T-helper 2 cell treated with Interferon-gamma antibody and Interleukin-4, amounts not matched to agents 100 ng/mL and 5 ng/mL, for 36 hours (primary cell): ENCODE data around the gene LCE5A. TPM values are rescaled to one million over a fixed set of nuclear protein-coding genes. Genes with fewer than 3 reads are reported as not detected.
"Not testable (repeated sequence)": the region's sequence is repeated elsewhere in the genome, so short reads cannot be mapped to it uniquely, and the experiment has no call there.

Experiments
- intact Hi-C: fragments of 100-400 bp; cut with micrococcal nuclease; formaldehyde crosslinking; loops from one replicate; pipeline ENCODE4 v1.15.1; 2023
- total RNA-seq: library from RNA; stranded (reverse); gene quantifications from 2 replicates; pipeline ENCODE4 v1.2.3, GENCODE V29; 2022

LCE5A gene
- total RNA-seq, 1 donor from 2014 or later, result not detected

GRCh38 chr1:152515434-152515783 lies 4.8 kb downstream of the LCE5A start:
- intact Hi-C loops, result no loop called here

DNA sequence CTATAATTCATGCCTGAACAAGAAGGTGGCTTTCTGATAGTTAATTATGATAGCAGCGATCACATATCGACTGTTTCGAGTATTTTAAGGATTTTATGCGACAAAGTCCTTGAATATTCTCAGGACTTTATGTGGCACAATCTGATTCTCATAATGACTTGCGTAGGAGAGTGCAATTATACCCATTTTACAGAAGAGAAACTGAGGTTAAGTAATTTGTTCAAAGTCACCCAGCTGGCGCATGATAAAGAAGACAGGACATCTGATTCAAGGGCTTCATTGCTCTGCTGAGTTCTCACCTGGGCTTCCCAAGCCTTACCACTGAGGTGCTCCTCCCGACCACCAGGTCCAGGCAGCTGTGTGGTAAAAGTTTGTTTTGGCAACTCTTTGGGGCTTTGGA lies 5.5 kb downstream of the LCE5A start:
- intact Hi-C loops, result no loop called here

DNA sequence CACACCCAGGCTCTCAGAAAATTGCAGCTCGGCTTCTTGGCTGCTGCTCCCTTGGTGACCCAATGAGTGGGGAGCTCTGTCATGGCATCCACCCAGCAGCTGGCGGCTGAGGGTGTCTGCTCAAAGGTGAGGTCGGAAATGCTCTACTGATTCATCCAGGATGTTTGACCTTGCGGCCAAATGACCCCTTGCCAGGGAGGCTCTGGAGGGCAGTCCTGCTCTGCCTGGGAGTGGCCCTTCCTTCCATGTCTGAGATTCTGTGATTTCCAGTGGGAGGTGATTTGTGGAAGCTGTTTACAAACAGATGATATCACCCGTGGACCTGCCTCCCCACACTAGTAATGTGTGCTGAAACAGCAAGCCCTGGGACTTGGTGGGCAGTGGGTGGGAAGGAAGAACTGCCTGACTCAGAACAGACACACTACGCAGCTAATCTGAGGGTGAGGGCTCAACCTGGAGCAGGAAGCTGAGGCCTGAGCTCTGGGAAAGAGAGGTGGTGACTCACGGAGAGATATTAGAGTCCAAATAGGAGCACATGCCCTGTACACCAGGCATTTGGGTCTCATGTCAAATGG lies 6.7 kb downstream of the LCE5A start:
- intact Hi-C loops, result no loop called here

GRCh38 chr1:152519851-152520250 lies 9.2 kb downstream of the LCE5A start:
- intact Hi-C loops, result no loop called here

- intact Hi-C loops, result no loop called here
Measured at GRCh38 chr1:152520561-152521090, 10.0 kb downstream of the LCE5A start.

DNA sequence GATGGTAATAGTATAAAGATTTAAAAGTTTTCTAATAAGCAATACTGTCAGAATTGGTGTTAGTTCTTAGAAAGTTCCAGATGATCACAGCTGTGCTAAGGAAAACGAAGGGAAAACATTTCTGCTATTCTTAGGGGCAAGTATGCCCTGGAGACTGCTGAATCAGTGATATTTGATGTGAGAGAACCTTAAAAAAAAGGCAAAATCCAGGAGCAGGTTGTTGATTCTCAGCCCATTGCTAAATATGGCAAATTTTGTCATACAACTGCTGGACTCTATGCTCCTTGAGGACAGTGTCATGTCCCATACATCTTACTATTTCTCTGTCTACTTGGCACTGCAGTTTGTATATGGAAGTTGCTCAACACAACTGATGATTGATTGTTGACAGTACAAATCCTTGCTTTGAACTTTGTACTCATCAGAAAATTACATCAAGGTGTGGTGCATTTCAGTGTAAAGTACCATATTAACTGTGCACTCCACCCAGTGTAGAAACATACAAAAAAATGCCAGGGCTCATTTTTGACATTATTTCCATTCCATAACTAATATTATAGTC lies 14.6 kb downstream of the LCE5A start:
- intact Hi-C loops, result no loop called here

DNA sequence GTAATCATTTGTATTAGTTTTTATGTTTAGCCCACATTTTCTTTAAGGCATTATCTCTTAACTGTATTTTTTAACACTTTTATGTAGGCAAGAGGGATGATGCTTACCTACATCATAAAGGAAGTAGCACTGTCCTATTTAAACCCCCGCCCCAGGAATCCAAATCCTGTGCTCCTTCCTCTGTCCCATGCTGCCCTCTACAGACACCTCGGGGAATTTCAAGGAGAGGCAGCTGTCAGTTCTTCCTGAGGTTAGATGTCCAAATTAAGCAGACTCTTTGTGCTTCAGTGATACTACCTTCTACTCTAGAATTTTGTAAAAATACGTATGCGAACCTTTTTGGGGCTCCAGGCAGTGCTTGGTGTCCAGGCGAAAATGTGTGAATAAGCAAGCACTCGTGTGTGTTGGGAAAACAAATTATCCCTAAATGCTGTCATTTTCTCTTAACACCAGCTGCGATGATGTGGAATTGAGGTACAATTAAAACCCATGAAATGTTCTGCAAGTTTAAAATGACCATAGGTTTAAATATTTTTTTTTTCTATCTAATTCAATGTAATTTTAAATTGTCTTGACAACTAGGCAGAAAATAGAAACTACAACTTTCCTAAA lies 22.8 kb downstream of the LCE5A start:
- intact Hi-C loops, result loop anchor here (2.0 kb wide), 1 partner anchor 75 kb away; no protein-coding TSS in a partner anchor

- intact Hi-C loops, result no loop called here
Measured at GRCh38 chr1:152535774-152536173, 25.2 kb downstream of the LCE5A start.

GRCh38 chr1:152537496-152537895 lies 26.9 kb downstream of the LCE5A start:
- intact Hi-C loops, result no loop called here

DNA sequence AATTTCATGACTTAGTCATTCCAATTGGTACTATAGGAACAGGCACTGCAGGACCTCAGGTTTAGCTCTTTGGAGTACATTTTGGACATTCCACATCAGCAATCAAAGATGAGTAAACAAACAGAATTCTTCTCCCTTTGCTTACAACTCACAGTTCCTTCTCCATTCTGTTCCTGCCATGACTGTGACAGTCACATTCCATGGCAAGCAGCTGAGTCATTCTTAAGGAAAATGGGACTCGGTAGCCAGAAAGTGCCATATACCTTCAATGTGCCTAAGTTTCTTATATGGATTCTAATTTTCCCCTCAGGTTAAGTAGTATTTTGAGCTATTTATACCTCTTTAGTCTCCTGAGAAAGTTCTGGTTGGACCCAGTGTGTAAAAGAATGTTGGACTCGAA lies 29.3 kb downstream of the LCE5A start:
- intact Hi-C loops, result no loop called here

GRCh38 chr1:152543820-152544219 lies 33.2 kb downstream of the LCE5A start:
- intact Hi-C loops, result no loop called here

DNA sequence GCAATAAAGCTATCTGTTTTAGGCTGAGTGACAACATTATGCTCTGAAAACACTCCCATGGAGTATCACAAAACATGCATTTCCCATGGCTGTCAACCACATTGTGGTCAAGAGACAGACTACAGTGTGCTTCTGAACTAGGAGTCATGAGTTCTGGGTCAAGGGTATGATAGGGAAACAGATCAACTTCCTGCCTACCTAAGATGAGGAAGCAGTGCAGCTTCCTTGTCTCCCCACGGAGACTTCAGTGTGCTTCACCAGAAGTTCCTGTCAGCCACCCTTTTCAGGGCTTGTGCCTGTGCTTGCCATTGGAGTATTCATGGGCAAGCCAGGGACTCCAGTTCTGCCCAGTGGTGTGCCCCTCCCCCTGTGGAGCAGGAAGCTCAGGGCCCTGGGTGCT lies 36.1 kb downstream of the LCE5A start:
- intact Hi-C loops, result no loop called here

DNA sequence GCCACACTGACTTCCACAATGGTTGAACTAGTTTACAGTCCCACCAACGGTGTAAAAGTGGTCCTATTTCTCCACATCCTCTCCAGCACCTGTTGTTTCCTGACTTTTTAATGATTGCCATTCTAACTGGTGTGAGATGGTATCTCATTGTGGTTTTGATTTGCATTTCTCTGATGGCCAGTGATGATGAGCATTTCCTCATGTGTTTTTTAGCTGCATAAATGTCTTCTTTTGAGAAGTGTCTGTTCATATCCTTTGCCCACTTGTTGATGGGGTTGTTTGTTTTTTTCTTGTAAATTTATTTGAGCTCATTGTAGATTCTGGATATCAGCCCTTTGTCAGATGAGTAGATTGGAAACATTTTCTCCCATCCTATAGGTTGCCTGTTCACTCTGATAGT lies 37.8 kb downstream of the LCE5A start:
- intact Hi-C loops, result not testable (repeated sequence)

Other genes starting within 250 kb of the LCE5A start
- gene FLG, start 185.6 kb upstream of the LCE5A start, total RNA-seq, result not detected in 2 replicates
- gene FLG2, start 150.8 kb upstream of the LCE5A start, total RNA-seq, result not detected in 2 replicates
- gene CRNN, start 96.5 kb upstream of the LCE5A start, total RNA-seq, result not detected in 2 replicates
- gene CRCT1, start 3.7 kb downstream of the LCE5A start, total RNA-seq, result not detected in 2 replicates
- gene LCE3E, start 56.0 kb downstream of the LCE5A start, total RNA-seq, result not detected in 2 replicates
- gene LCE3D, start 69.7 kb downstream of the LCE5A start, total RNA-seq, result not detected in 2 replicates
- gene LCE3C, start 89.4 kb downstream of the LCE5A start, total RNA-seq, result not detected in 2 replicates
- not detected in 2 replicates for gene LCE3B, start 103.0 kb downstream of the LCE5A start, total RNA-seq
- gene LCE3A, start 112.3 kb downstream of the LCE5A start, total RNA-seq, result not detected in 2 replicates
- not detected in 2 replicates for gene LCE2D, start 152.6 kb downstream of the LCE5A start, total RNA-seq
- gene LCE2C, start 164.5 kb downstream of the LCE5A start, total RNA-seq, result not detected in 2 replicates
- gene LCE2B, start 175.3 kb downstream of the LCE5A start, total RNA-seq, result not detected in 2 replicates
- not detected in 2 replicates for gene LCE2A, start 187.5 kb downstream of the LCE5A start, total RNA-seq
- not detected in 2 replicates for gene LCE4A, start 197.4 kb downstream of the LCE5A start, total RNA-seq
- gene KPRP, start 247.2 kb downstream of the LCE5A start, total RNA-seq, result not detected in 2 replicates